NCI-H2029 (cell line): ENCODE results near the gene RBM4B.
"Not testable (repeated sequence)": the region's sequence is repeated elsewhere in the genome, so short reads cannot be mapped to it uniquely, and the experiment has no call there.

Experiments
- DNase-seq: peaks from one replicate; lab custom pipeline; 2025; lab: John Stamatoyannopoulos, UW

The RBM4B gene

DNA sequence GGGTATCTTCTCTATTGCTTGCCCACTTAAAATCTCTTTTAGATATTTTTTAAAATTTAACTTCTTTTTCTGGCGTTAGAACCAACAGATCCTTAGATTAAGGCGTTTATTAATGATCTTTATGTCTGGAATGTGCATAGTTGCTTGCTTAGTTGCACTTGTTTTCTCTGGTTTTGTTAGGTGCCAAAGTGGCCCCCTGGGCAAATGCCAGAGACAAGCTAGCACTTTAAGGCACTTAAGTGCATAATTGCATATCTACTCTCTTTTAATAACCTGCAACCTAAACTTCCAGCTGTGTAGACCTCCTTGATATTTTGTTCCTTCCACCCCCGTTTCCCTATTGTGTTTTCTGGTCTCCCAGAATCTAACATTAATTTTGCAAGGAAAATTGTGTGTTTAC lies 35.9 kb downstream of the RBM4B start:
- DNase-seq: no peak

DNA sequence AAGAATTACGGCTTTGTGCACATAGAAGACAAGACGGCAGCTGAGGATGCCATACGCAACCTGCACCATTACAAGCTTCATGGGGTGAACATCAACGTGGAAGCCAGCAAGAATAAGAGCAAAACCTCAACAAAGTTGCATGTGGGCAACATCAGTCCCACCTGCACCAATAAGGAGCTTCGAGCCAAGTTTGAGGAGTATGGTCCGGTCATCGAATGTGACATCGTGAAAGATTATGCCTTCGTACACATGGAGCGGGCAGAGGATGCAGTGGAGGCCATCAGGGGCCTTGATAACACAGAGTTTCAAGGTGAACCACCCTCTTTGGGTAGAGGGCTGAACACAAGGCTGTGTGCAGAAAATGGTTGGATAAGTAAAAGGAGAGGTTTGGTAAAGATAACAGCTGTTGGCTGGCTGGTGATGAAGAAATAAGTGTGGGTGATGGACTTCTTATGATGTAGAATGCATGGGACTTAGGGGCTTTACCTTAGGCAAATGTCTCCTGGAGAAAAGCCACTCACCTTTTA lies 37.8 kb downstream of the RBM4B start:
- DNase-seq: not testable (repeated sequence)

DNA sequence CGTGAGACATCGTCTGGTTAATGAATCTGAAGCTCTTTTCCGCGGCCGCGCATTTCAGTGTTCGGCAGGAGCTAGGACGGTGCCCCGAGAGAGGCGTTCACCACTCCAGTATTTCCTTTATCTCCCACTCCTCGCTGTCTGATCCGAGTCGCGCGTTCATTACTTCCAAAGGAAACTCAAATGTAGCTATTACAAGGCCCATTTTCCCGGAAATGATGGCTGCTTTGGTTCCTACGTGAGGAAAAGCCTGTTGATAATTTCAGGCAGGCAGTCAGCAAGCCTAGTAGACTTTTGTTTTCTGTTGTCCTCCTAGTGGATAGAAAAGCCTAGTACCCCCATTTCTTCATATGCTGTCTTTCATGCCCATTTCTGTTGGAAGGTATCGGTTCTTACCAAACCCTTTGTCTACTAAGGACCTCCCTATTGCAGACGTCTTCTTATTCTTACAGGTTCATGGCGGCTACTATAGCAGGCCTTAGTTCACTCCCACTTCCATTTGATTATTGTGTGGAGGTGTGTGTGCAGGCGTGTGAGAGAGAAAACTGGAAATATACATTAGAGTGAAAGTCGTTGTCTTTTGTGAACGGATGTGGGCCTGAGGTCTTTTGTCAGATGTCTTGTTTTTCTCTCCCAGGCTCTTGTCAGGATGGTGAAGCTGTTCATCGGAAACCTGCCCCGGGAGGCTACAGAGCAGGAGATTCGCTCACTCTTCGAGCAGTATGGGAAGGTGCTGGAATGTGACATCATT lies 38.4 kb downstream of the RBM4B start:
- peak; percentile 31 for DNase-seq

- DNase-seq: peak; percentile 99
Measured at GRCh38 chr11:66638177-66639065, 39.3 kb downstream of the RBM4B start, which contains the start of gene RBM4. Gene RBM4 (plus strand): TSS chr11:66638703. CDS start chr11:66639712, 1,009 bp downstream.

DNA sequence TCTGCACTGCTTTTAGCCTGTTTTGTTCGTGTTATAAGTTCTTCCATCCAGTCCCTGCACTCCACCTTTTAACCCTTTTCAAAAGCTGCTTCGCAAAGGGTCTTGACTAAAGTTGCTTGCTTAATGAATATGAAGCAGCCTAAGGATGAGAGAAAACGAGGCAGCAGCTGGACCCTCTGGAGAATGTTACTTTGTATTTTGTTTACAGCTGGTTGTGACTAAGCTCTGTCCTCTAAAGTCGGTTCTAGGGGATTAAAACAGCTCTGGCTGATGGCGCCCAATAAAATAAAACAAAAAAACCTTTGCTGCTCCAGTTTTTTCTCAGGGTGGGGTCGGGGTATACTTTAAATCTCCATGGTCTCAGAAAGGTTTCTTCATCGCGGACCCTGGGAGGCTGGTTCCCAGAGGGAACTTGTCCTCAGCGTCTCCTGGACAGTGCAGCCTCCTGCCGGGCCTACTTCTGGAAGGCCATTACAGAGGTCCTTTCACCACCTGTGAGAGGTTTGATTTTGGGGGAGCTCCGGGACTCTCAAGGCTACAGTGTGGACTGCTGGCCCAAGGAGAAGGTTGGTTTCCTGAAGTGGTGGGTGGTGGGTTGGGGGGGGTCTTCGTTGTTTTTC lies 40.0 kb downstream of the RBM4B start:
- no peak for DNase-seq

- no peak for DNase-seq
Measured at GRCh38 chr11:66636411-66636810, 41.3 kb downstream of the RBM4B start.

- no peak for DNase-seq
Measured at GRCh38 chr11:66632952-66633351, 44.7 kb downstream of the RBM4B start.

DNA sequence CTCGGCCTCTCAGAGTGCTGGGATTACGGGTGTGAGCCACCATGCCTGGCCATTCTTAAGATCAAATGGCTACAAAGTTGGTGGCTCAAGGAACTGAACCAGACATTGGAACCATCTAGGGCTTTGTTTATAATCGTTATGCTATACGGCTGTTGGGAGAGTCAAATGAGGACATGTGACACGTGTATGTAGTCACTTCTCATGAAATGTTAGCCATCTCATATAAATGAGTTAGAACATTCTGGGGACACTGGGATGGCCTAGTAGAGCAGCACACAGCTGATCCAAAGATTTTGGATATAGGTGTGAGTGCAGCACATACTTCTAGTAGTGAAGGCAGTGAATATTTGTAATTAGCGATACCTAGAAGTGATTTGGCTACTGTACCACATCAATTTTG lies 45.8 kb downstream of the RBM4B start:
- no peak for DNase-seq

- DNase-seq: no peak
Measured at GRCh38 chr11:66629356-66629755, 48.3 kb downstream of the RBM4B start.

DNA sequence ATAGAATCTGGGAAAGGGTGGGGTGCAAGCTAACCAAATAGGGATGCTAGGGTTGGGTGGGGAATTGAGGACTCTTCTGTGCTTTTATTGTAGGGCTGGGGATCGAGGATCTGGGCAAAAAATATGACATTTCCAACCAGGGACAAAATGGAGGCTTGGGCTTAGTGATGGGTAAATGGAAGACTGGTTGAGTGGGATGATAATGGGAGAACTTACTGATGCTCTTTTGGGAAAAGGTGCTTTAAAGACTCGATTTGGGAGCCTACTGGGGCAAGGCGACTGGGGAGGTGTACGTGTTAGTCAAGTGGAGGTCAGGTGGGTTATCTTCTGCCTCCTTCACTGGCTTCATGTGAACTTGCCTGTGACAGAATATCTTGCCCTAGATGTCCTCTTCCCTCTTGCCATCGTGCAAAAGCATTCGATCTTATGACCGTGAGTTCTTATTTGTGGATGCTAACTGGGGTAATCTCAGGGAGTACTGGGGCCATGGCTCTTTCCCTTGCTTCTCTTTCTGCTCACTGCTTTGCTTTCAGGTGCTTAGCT lies 49.6 kb downstream of the RBM4B start:
- no peak for DNase-seq

DNA sequence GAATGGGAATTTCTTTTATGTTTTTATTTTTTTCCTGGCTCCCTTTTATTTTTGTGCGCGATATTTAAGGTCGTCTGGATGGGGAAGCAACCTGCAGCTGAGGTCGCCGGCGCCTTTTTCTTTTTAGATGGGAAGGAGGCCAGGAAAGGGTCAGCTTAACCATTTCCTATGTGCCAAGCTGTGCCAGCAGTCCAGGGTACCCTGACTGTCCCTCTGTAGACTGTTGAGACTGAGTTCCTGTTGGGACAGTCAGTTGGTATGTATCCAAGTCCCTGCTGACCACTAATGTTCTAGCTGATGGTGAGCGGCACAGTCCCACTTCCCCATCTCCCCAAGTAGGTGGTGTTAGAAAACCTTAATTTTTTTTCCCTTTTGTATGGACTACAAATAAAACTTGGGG lies 50.8 kb downstream of the RBM4B start:
- no peak for DNase-seq

- DNase-seq: no peak
Measured at GRCh38 chr11:66626382-66626781, 51.3 kb downstream of the RBM4B start.

- no peak for DNase-seq
Measured at GRCh38 chr11:66625752-66626149, 51.9 kb downstream of the RBM4B start.

DNA sequence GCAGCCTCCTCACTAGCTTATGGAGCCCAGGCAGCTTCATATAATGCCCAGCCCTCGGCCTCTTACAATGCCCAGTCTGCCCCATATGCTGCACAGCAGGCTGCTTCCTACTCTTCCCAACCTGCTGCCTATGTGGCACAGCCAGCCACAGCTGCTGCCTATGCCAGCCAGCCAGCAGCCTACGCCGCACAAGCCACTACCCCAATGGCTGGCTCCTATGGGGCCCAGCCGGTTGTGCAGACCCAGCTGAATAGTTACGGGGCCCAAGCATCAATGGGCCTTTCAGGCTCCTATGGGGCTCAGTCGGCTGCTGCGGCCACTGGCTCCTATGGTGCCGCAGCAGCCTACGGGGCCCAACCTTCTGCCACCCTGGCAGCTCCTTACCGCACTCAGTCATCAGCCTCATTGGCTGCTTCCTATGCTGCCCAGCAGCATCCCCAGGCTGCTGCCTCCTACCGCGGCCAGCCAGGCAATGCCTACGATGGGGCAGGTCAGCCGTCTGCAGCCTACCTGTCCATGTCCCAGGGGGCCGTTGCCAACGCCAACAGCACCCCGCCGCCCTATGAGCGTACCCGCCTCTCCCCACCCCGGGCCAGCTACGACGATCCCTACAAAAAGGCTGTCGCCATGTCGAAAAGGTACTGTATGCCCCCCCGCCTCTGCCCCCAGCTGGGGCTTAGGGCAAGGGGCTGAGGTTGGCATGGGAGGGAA lies 52.5 kb downstream of the RBM4B start:
- no peak for DNase-seq

- no peak for DNase-seq
Measured at GRCh38 chr11:66624450-66624849, 53.2 kb downstream of the RBM4B start.

- no peak for DNase-seq
Measured at GRCh38 chr11:66619080-66619554, 58.6 kb downstream of the RBM4B start.

DNA sequence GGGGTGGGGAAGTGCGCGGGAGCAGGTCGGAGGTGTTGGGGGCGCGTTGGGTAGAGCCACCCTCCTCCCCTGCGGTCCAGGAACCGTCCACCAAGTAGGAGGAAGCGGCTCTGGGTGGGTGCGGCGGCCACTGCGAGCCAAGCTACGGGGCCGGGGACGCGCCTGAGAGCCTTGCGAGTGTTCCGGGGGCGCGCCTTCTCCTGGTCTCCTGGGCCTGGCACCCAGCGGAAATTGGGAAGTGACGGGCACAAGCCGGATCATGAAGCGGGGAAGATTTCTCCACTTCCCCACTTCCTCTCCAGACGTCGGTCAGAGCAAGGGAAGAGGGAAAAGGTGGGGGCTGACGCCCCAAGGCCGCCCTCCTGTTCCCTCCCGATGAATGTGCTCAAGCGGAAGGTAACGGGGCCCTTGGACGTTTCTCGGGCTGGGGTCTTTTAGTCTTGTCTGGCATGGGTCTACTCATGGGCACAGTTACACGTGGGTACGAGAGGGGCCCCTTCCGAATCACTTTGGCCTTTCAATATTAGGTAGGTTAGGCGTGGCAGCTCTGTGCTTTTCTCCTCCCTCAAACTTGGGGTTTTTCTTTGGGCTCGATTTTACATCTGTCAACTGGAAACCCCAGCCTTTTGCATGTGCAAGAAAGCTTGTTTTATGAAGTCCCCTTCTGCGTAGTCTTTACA lies 60.4 kb downstream of the RBM4B start:
- peak; percentile 72 for DNase-seq

GRCh38 chr11:66616379-66617154 lies 61.1 kb downstream of the RBM4B start, which contains the start of gene RBM14:
Gene RBM14 (plus strand): TSS chr11:66616630. CDS start chr11:66616721, 91 bp downstream.
- DNase-seq: peak; percentile 99
